Measurements from ENCODE around the gene ANKRD55. TPM values are rescaled to one million over a fixed set of nuclear protein-coding genes. Genes with fewer than 3 reads are reported as not detected.

The ANKRD55 gene
- total RNA-seq, 1 experiment from 2014 or later, result not detected

GRCh38 chr5:56144211-56144610 is 88.9 kb downstream of the ANKRD55 start (continued):
- TF ChIP-seq PRRX2 (CRISPR knock-in tag; IDR thresholded peaks at IDR 0.05) (no peak), PRDM15 (CRISPR knock-in tag; IDR thresholded peaks at IDR 0.05) (no peak), NR3C1 (CRISPR knock-in tag; conservative IDR thresholded peaks at IDR 0.05; ENCODE audit: low read depth) (no peak), ZNF532 (CRISPR knock-in tag; IDR thresholded peaks at IDR 0.05; ENCODE audit: borderline replicate concordance) (no peak), TEAD4 (CRISPR knock-in tag; IDR thresholded peaks at IDR 0.05) (no peak), PREB (CRISPR knock-in tag; IDR thresholded peaks at IDR 0.05; ENCODE audit: borderline replicate concordance) (no peak), ETV6 (CRISPR knock-in tag; IDR thresholded peaks at IDR 0.05) (no peak), ATF6 (CRISPR knock-in tag; IDR thresholded peaks at IDR 0.05) (no peak), TCF7 (CRISPR knock-in tag; IDR thresholded peaks at IDR 0.05; ENCODE audit: low read depth) (no peak)

GRCh38 chr5:56143373-56143714 is 89.8 kb downstream of the ANKRD55 start:
- Mint-ChIP-seq H3K27me3 (ENCODE audit: low read depth) (no peaks in the 10 kb centered on the region), H3K9me3 (no peaks in the 10 kb centered on the region), H3K36me3 (no peaks in the 10 kb centered on the region), H3K27ac (no peak overlapping the region), H3K4me3 (no peak overlapping the region), H3K4me1 (no peaks in the 10 kb centered on the region)
- ATAC-seq, result no peak
- no peak for DNase-seq (ENCODE audit: low spot score)
- POLR2A ChIA-PET, result no interaction called here
- CTCF ChIA-PET, result no interaction called here
- TF ChIP-seq ESRRA (CRISPR knock-in tag; IDR thresholded peaks at IDR 0.05; ENCODE audit: borderline replicate concordance) (no peak), ATF1 (CRISPR knock-in tag; IDR thresholded peaks at IDR 0.05) (no peak), ZNF416 (CRISPR knock-in tag; IDR thresholded peaks at IDR 0.05) (no peak), ZNF232 (CRISPR knock-in tag; IDR thresholded peaks at IDR 0.05) (no peak), IRF2 (CRISPR knock-in tag; IDR thresholded peaks at IDR 0.05; ENCODE audit: borderline replicate concordance, low read depth) (no peak), SMAD4 (CRISPR knock-in tag; IDR thresholded peaks at IDR 0.05) (no peak)

All from WTC11 (cell line).